ENCODE data around the gene SPAM1. TPM values are rescaled to one million over a fixed set of nuclear protein-coding genes. Genes with fewer than 3 reads are reported as not detected.
"Not testable (repeated sequence)": the region's sequence is repeated elsewhere in the genome, so short reads cannot be mapped to it uniquely, and the experiment has no call there.

The SPAM1 gene
- polyA plus RNA-seq, 3 donors: not detected

- WGBS, 3 donors: 70 to 86% (median 73%) methylated on average over 6 of the region's 6 CpGs
- not testable (repeated sequence) for H3K27ac ChIP-seq (ENCODE audit: low read depth, low read length)
These were observed 83.3 kb downstream of the SPAM1 start for GRCh38 chr7:124008296-124008695.

GRCh38 chr7:124009321-124009720, 84.3 kb downstream of the SPAM1 start:
- 56 to 66% (median 62%) methylated on average over 2 of the region's 2 CpGs for WGBS, 3 donors
- H3K27ac ChIP-seq (ENCODE audit: low read depth, low read length): no peak overlapping the region

Other genes with a start within 250 kb of the SPAM1 start
- gene WASL, start 176.2 kb upstream of the SPAM1 start, polyA plus RNA-seq: 10 to 100 TPM in 2 of 3 donors, 1 to 10 TPM in 1; 8.6 to 26.0 (median 14.4) TPM
- not detected for gene HYAL4, start 80.1 kb upstream of the SPAM1 start, polyA plus RNA-seq
- gene TMEM229A, start 107.8 kb downstream of the SPAM1 start, polyA plus RNA-seq: under 1 TPM in 1 of 3 donors, not detected in 2; 0.04 TPM